IMR-90 (cell line): ENCODE data around the gene ARHGAP21. TPM values are rescaled to one million over a fixed set of nuclear protein-coding genes. Genes with fewer than 3 reads are reported as not detected.

Source experiments
- ATAC-seq: fragments of 200-7000 bp; cut with Tn5 transposase; 2 replicates; pipeline ENCODE4 v1.9.1; 2020; ENCODE audit warnings: low read depth, mild to moderate bottlenecking, moderate library complexity
- BruUV-seq: library from RNA; stranded (reverse); fragments of 400-500 nt; replicated peaks from 2 replicates; lab custom pipeline; 2021; lab: Mats Ljungman, UMichigan
- CTCF ChIA-PET: fragments of 300-600 bp; formaldehyde crosslinking; extraction: SDS; loops from one replicate; lab custom pipeline; 2021; ENCODE audit warnings: antibody characterized with exemption; lab: Yijun Ruan, JAX
- POLR2A ChIA-PET: fragments of 300-600 bp; sonication (Branson Sonifier 250); formaldehyde crosslinking; loops from one replicate; lab custom pipeline; 2022; ENCODE audit warnings: antibody characterized with exemption; ENCODE audit not compliant: unreplicated experiment; lab: Charles Lee
- DNase-seq: peaks from one replicate; pipeline ENCODE4 v3.0.0; 2013
- H2AFZ ChIP-seq: replicated peaks from 2 replicates; pipeline ENCODE3; 2013; ENCODE audit warnings: low read length, mild to moderate bottlenecking; ENCODE audit not compliant: poor library complexity
- H2AK5ac ChIP-seq: 2 replicates; pipeline ENCODE4 v1.6.1; 2013; ENCODE audit warnings: low read depth, low read length, inconsistent platforms
- H2AK9ac ChIP-seq: replicated peaks from 2 replicates; pipeline ENCODE3; 2013; ENCODE audit warnings: mild to moderate bottlenecking, low read depth, low read length, moderate library complexity; ENCODE audit not compliant: poor library complexity
- H2BK120ac ChIP-seq: 2 replicates; pipeline ENCODE4 v1.6.1; 2013; ENCODE audit warnings: low read depth, low read length, inconsistent platforms
- H2BK15ac ChIP-seq: 3 replicates; pipeline ENCODE4 v1.6.1; 2013; ENCODE audit warnings: low read depth, low read length, inconsistent platforms
- H2BK20ac ChIP-seq: 2 replicates; pipeline ENCODE4 v1.6.1; 2013; ENCODE audit warnings: low read depth, mild to moderate bottlenecking, inconsistent platforms, low read length, moderate library complexity
- H2BK5ac ChIP-seq: 2 replicates; pipeline ENCODE4 v1.6.1; 2013; ENCODE audit warnings: mild to moderate bottlenecking, low read depth, low read length, inconsistent platforms; ENCODE audit not compliant: poor library complexity, severe bottlenecking
- H3K14ac ChIP-seq: replicated peaks from 2 replicates; pipeline ENCODE4 v1.6.1; 2013; ENCODE audit warnings: low read depth, low read length, inconsistent platforms
- H3K18ac ChIP-seq: 2 replicates; pipeline ENCODE4 v1.6.1; 2013; ENCODE audit warnings: low read depth, low read length, control low read depth
- H3K23ac ChIP-seq: 2 replicates; pipeline ENCODE4 v1.6.1; 2013; ENCODE audit warnings: low read depth, low read length, inconsistent platforms
- H3K27ac ChIP-seq: 2 replicates; pipeline ENCODE4 v1.5.1; 2013; ENCODE audit warnings: mild to moderate bottlenecking, control low read depth, low read length; ENCODE audit not compliant: insufficient read depth
- H3K27me3 ChIP-seq: 2 replicates; pipeline ENCODE4 v1.6.1; 2013; ENCODE audit warnings: low read length; ENCODE audit not compliant: control insufficient read depth, insufficient read depth
- H3K36me3 ChIP-seq: 2 replicates; pipeline ENCODE4 v1.6.1; 2013; ENCODE audit warnings: low read length, mixed read lengths; ENCODE audit not compliant: control insufficient read depth, insufficient read depth
- H3K4ac ChIP-seq: 2 replicates; pipeline ENCODE4 v1.6.1; 2013; ENCODE audit warnings: low read depth, low read length, inconsistent platforms
- H3K4me1 ChIP-seq: 2 replicates; pipeline ENCODE4 v1.6.1; 2013; ENCODE audit warnings: low read length, mixed read lengths; ENCODE audit not compliant: control insufficient read depth, insufficient read depth
- H3K4me2 ChIP-seq: 2 replicates; pipeline ENCODE4 v1.6.1; 2013; ENCODE audit warnings: low read depth, mild to moderate bottlenecking, control low read depth, low read length, moderate library complexity
- H3K4me3 ChIP-seq: 2 replicates; pipeline ENCODE4 v1.5.1; 2013; ENCODE audit warnings: low read depth, mild to moderate bottlenecking, control low read depth, low read length, moderate library complexity; ENCODE audit not compliant: insufficient read depth
- H3K56ac ChIP-seq: 2 replicates; pipeline ENCODE4 v1.6.1; 2013; ENCODE audit warnings: low read length, inconsistent platforms; ENCODE audit not compliant: insufficient read depth; ENCODE audit errors: extremely low read depth
- H3K79me1 ChIP-seq, 2 experiments: 2 replicates each; pipeline ENCODE4 v1.6.1; 2013; ENCODE audit warnings: low read length in 2 of 2, inconsistent platforms in 1 of 2, low read depth in 1 of 2
- H3K9ac ChIP-seq: 2 replicates; pipeline ENCODE4 v1.6.1; 2013; ENCODE audit warnings: low read depth, low read length, control low read depth
- H3K9me1 ChIP-seq: 2 replicates; pipeline ENCODE4 v1.6.1; 2013; ENCODE audit warnings: low read length, inconsistent platforms; ENCODE audit not compliant: insufficient read depth
- H3K9me3 ChIP-seq: 2 replicates; pipeline ENCODE4 v1.6.1; 2013; ENCODE audit warnings: low read length; ENCODE audit not compliant: control insufficient read depth, insufficient read depth
- H4K20me1 ChIP-seq: 2 replicates; pipeline ENCODE4 v1.6.1; 2013; ENCODE audit warnings: low read length, inconsistent platforms; ENCODE audit not compliant: insufficient read depth
- H4K5ac ChIP-seq: 2 replicates; pipeline ENCODE4 v1.6.1; 2013; ENCODE audit warnings: mild to moderate bottlenecking, low read depth, low read length, control low read depth
- H4K8ac ChIP-seq, 2 experiments: 2 replicates each; pipeline ENCODE4 v1.6.1; 2013; ENCODE audit warnings: low read depth in 2 of 2, low read length in 2 of 2, control low read depth in 1 of 2, inconsistent platforms in 1 of 2
- H4K91ac ChIP-seq: 2 replicates; pipeline ENCODE4 v1.6.1; 2013; ENCODE audit warnings: low read depth, low read length, inconsistent platforms; ENCODE audit not compliant: insufficient read depth
- CEBPB ChIP-seq: IDR thresholded peaks from 2 replicates; pipeline ENCODE4 v1.6.1; 2012; ENCODE audit warnings: low read depth, low read length, improper control_type of control experiment
- CHD1 ChIP-seq: IDR thresholded peaks from 2 replicates; pipeline ENCODE4 v1.6.1; 2012; ENCODE audit warnings: low read depth, low read length, improper control_type of control experiment
- POLR2A ChIP-seq: IDR thresholded peaks from 2 replicates; pipeline ENCODE4 v1.6.1; 2012; ENCODE audit warnings: mild to moderate bottlenecking, low read depth, low read length
- WGBS, 2 experiments: methylation state at CpG; one replicate each; pipeline versions ENCODE4 v1.1.5 to v1.1.7; 2013; ENCODE audit warnings: missing lambda C conversion rate in 2 of 2; ENCODE audit not compliant: insufficient read length in 1 of 2; ENCODE audit errors: extremely low coverage in 2 of 2; 5-methylcytosine and 5-hydroxymethylcytosine counted together
- dilution Hi-C: fragments of 300-500 bp; cut with HindIII; formaldehyde crosslinking; loops from one replicate; pipeline ENCODE4 v1.14.3; 2018; ENCODE audit warnings: low sequenced_read_pairs; ENCODE audit not compliant: unreplicated experiment
- in situ Hi-C: fragments of 300-500 bp; cut with MboI; formaldehyde crosslinking; loops from 3 replicates; pipeline ENCODE4 v1.14.3; 2019; ENCODE audit warnings: low sequenced_read_pairs, inconsistent platforms, mixed read lengths
- intact Hi-C: fragments of 100-400 bp; cut with micrococcal nuclease; formaldehyde crosslinking; loops from 2 replicates; pipeline ENCODE4 v1.10.0; 2022
- microRNA-seq, 2 experiments: library from miRNA; stranded (forward) in 1 of 2; unstranded in 1 of 2; fragments of 10-50 nt in 1 of 2; fragments of <30 nt in 1 of 2; gene quantifications in 1 of 2; microRNA quantifications in 1 of 2; one replicate each; pipeline versions ENCODE3 to v1.1.0; 2013 to 2020; ENCODE audit not compliant: insufficient read depth in 1 of 2, insufficient read length in 1 of 2, unreplicated experiment in 1 of 2
- polyA plus RNA-seq, 3 experiments: library from polyadenylated mRNA; depleted of rRNA; stranded (reverse); fragments of >200 nt; gene quantifications; 2 replicates each; pipeline ENCODE4 v1.2.3, GENCODE V29; 2012; ENCODE audit warnings: low replicate concordance in 1 of 3
- small RNA-seq, 5 experiments: library from RNA; depleted of rRNA; stranded (forward); fragments of <200 nt; gene quantifications; one replicate each; pipeline ENCODE3, GENCODE V24; 2012
- total RNA-seq: library from RNA; depleted of rRNA; stranded (reverse); fragments of >200 nt; gene quantifications from 2 replicates; pipeline ENCODE4 v1.2.3, GENCODE V29; 2012; rRNA removed

ARHGAP21 gene
- total and polyA plus RNA-seq, 2 of the 4 experiments (the other 2 are of a cell fraction): 43.3 to 94.3 TPM

DNA sequence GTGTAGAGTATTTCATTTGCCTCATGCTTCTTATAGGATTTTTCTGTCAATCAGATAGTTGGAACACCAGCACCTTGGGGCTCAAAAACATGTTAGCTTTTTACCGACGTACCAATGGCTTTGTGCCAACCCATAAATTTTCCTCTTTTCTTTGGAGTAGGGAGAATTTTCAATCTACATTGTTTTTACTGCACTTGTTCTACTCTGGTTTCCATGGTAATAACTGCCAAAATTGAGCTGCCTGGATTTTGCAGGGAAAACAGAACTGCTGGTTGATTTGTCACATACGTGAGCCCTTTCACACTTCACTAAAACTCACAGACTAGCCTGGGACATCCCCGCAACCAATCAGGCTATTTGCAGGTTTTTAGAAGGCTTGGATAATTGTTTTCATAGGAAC lies 189.7 kb downstream of the ARHGAP21 start:
- ChIA-PET CTCF (no interaction called here), POLR2A (no interaction called here)
- H4K91ac ChIP-seq: no peak overlapping the region
- no peak overlapping the region for H3K14ac ChIP-seq
- H2AK5ac ChIP-seq: no peak overlapping the region
- no peak overlapping the region for H3K4me3 ChIP-seq
- intact Hi-C loops (no loop called here), dilution Hi-C loops (no loop called here), in situ Hi-C loops (no loop called here)
- H2AFZ ChIP-seq: no peak overlapping the region
- TF ChIP-seq CEBPB (no peak), CHD1 (no peak), POLR2A (no peak)
- H3K9ac ChIP-seq: no peak overlapping the region
- H2AK9ac ChIP-seq: no peak overlapping the region
- no TSS peak for BruUV-seq
- 0 out of 2 replicates have a peak, but pooled peaks cover 3% of the 10 kb centered on the region for H3K9me1 ChIP-seq
- H3K27ac ChIP-seq: no peak overlapping the region
- no peak overlapping the region for H2BK20ac ChIP-seq
- H2BK5ac ChIP-seq: no peak overlapping the region
- no peaks in the 10 kb centered on the region for H3K79me1 ChIP-seq
- ATAC-seq (no peak), DNase-seq (no peak)
- H3K36me3 ChIP-seq: peaks cover 31% of the 10 kb centered on the region
- WGBS, 2 experiments: no CpG with 5 or more reads among the region's 4 CpGs
- no peaks in the 10 kb centered on the region for H3K27me3 ChIP-seq
- H3K9me3 ChIP-seq: no peaks in the 10 kb centered on the region
- H3K4me1 ChIP-seq: no peaks in the 10 kb centered on the region
- no peak overlapping the region for H2BK120ac ChIP-seq
- no peak overlapping the region for H3K4me2 ChIP-seq
- H3K18ac ChIP-seq: no peak overlapping the region
- H3K23ac ChIP-seq: no peak overlapping the region
- no peak overlapping the region for H3K56ac ChIP-seq
- H4K20me1 ChIP-seq: no peaks in the 10 kb centered on the region
- no peak overlapping the region for H3K4ac ChIP-seq
- H2BK15ac ChIP-seq: no peak overlapping the region
- no peak overlapping the region for H4K5ac ChIP-seq
- H4K8ac ChIP-seq: no peak overlapping the region

Small RNAs within 50 kb of the gene (microRNA-seq; reads per million reads assigned to microRNA genes)
- not detected for gene RNA5SP305 (ENCODE audit: insufficient read depth, insufficient read length)

Small RNAs within 50 kb of the gene (small RNA-seq; reads per million reads assigned to genes)
- gene RNA5SP305: 0 reads per million in 5 experiments

Other genes with a start within 250 kb of the ARHGAP21 start
- gene PRTFDC1, start 228.7 kb upstream of the ARHGAP21 start, total RNA-seq: 17.9 and 24.2 TPM in 2 replicates
- 11.9 and 12.3 TPM in 2 replicates for gene PRTFDC1, start 228.7 kb upstream of the ARHGAP21 start, polyA plus RNA-seq (2012; rRNA removed)